Activated CD4-positive, alpha-beta T cell treated with anti-CD3 and anti-CD28 coated beads, Interleukin-2, amount 50 U/mL, for 48 hours (primary cell): ENCODE measurements around the gene RERE.

Experiments
- DNase-seq, 2 experiments: peaks; one replicate each; pipeline ENCODE4 v3.0.0-alpha.2; 2020

Gene RERE

DNA sequence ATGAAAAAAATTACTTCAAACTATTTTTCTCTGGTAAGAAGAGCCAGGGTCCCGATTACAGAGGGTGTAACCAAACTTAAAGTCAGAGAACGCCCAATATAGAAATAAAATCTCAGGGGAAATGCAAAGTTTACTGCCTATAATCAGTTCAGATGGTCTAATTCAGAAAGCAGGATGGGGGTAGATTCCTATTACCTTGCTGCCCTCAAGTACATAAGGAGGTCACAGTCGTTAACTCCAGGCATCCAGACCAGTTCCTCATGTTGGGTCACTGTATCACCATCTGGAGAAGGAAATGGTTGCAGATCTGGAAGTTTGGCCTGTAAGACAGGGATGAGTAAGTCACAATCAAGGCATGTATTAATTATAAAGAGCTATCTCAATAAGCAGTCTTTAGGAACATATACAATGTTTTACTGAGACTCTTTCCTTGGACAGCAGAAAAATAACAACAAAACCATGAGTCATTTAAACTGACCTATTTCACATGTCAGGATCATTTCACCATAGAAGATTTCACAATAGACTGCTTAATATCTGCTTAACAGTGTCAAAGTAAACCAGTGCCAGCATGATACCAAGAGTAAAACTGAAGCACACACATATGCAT lies 320.1 kb downstream of the RERE start:
- no peak for DNase-seq

DNA sequence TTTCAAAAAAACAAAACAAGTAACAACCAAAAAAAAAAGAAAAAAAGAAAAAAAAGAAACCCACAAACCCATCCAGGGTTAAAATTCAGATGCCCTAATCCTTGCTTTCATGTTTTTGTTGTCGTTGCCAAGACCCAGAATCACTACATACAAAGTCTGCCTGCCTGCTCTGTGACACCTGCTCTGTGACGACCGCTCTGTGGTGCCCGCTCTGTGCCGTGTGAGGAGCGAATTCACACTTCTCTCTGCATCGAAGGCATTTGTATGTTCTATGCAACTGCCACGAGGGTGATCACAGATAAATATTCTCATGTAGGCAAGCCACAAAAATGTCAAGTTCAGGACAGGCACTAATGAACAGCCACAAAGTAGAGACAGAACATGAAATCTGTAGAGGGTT lies 321.0 kb downstream of the RERE start:
- no peak for DNase-seq

DNA sequence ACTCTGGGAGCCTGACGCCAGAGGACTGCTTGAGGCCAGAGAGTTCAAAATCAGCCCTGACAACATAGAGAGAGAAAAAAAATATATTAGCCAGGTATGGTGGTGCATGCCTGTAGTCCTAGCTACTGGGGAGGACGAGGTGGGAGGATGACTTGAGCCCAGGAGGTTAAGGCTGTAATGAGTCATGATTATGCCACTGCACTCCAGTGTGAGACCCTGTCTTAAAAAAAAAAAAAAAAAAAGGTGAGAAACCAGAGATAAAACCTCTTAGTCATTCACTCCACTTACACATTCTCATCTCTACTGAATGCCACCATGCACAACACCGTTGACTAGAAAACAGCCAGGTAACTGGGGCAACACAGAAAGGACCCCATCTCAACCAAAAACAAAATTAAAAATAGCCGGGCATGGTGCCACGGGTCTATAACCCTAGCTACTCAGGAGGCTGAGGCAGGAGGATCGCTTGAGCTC lies 321.5 kb downstream of the RERE start:
- DNase-seq: peak; percentile 24 to 40

DNA sequence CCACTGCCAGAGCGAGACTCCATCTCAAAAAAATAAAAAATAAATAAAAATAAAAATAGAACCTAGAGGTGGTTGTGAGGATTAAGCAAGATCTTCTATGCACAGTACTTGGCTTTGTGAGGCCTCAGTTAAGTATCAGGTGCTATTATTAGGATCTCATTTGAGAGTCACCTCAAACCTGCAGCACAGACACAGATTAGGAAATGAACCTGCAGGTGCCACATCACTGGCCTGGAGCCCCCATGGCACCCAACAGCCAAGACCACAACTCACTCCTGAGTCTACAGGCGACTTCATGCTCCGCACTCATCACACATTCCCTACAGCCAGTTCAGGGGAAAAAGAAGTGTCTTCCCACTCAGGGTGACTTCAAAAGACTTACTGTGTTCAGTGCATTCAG lies 322.8 kb downstream of the RERE start:
- no peak for DNase-seq

DNA sequence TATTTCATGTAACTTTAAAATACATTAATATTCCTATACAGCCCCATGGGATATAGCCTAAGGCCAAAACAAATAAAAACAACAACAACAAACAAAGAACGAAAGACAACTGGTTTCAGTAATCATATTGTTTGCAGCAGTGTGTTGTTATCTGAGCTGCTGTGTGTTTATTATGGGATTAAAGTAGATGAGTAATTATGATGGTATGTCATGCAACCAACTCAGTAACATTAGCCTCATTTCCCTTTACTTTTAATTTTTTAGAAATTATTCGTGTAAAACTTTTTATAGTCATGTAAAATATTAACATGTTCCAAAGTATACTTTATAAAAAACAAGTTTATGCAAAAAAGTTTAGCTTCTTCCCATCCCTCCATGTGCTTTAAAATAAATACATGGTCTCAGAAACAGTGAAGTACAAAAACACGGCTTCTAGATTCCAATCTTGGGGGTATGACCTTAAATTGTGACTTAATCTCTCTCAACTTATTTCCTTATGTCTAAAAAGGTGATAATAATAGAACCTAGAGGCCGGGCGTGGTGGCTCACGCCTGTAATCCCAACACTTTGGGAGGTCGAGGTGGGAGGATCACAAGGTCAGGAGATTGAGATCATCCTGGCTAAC lies 323.4 kb downstream of the RERE start:
- no peak for DNase-seq

DNA sequence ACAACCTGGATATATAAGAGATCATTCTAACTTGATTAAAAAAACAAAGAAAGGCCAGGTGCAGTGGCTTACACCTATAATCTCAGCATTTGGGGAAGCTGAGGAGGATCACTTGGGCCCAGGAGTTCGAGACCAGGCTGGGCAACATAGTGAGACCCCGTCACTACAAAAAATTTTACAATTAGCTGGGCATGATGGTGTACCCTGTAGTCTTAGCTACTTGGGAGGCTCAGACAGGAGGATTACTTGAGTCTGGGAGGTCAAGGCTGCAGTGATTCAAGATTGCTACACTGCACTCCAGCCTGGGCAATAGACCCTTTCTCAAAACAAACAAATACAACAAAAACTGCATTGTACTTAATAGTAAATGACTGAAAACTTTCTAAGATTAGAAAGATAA lies 330.2 kb downstream of the RERE start:
- no peak for DNase-seq

DNA sequence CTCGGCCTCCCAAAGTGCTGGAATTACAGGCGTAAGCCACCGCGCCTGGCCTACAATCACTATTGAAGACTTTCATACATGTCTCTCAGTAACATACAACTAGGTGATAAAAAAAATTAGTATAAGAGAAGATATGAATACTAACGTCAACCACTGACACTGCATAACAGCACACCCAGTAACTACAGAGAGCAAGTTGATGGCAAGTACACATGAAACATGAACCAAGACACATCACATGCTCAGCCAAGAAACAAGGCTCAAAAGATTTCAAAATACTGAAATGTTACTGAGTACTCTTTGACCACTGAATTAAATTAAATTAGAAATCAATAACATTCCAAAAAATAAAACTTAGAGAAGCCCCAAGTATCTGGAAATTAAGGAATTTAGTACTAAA lies 331.4 kb downstream of the RERE start:
- no peak for DNase-seq

DNA sequence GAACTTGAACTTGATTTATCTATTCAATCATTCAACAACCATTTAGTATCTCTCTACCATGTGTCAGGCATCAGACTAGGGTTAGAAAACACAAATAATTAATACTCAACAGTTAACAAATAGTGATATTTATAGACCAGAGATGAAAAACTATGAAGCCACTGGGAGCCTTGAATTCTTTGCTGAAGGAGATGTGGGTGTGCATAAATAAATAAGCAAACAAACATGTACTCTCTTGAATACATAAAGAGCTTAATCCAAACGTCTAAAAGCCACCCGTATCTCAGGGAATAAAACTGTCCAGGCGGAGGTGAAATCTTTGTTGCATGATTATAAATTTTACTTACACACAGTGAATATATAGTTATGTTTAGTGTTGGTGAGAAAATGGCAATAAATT lies 333.9 kb downstream of the RERE start:
- no peak for DNase-seq

DNA sequence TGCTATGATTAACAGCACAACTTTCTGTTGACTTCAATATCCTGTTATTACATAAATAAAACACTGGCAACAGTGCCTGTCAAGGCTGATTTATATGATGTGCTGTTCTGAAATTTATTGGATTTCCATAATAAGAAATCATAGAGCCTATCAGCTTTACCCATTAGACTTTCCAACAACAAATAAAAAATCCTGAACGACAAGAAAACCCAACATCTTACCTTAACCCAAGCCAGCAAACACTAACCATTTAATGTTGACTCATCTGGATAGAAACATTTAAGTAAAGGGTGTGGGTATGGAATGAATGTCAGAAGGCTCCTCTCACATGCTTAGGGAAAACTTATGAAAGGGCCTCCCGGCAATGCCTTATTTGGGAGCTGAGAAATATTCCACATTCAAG lies 334.5 kb downstream of the RERE start:
- DNase-seq: no peak

DNA sequence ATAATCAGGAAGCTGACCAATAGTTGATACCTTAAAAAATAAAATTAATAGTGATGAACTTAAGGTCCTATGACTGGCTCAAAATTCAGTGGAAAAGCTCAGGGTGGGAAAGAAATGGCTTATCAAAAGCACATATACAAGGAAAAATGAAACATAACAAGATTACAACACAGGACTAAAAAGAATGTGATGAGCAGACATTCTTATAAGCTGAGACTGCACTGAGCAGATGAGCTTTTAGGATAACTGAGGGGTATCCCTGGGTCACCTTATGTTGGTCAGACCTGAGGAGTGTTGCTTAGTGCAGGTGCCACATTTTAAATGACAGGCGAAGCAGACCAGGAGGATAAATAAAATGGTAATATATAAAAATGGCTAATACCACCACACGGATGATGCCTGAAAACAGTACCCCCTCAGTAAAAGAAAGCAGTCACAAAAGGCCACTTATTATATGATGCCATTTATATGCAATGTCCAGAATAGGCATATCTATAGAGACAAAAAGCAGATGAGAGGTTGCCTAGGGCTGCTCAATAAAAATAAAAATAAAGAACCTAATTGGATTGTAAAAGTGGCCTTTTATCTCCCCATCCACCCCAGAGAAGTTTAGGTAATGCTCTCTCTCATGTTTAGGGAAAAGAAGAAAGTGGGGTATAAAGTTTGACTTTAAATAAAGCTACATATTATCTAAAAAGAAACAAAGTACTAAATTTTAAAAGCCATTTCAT lies 335.6 kb downstream of the RERE start:
- DNase-seq: no peak

DNA sequence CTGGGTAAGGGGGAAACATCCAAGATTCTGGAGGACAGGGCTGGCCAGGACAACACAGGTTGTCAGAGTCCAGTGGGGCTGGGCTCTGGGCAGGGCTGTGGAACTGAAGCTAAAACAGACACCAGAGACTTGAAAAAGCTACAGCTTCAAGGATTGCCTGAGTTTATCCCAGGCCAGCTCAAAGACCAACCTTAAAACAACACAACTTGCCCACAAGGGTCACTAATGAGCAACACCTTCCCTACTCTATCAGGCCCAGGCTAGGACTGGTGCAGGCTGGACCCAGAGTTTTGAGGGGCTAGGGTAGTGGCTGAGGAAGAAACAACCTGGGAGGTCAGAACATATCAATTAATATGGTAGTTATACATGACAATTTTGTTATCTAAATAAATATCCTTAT lies 338.9 kb downstream of the RERE start:
- no peak for DNase-seq

DNA sequence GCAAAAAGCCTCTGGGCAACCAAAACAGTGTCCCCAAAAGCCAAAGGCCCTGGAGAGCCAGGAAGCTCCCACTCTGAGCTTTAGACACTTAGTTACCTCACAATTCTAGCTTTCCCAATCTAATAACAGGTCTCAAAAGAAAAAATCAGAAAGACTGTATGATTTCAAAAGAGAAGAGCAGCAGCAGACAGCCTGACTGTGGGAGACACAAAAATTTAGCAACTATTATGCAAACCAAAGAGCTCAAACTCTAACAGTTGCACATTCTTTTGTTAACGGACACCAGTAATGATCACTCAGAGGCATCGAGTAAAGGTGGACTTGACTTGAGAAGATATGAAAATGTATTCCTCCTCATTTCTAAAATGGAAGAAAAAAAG lies 339.5 kb downstream of the RERE start:
- no peak for DNase-seq

DNA sequence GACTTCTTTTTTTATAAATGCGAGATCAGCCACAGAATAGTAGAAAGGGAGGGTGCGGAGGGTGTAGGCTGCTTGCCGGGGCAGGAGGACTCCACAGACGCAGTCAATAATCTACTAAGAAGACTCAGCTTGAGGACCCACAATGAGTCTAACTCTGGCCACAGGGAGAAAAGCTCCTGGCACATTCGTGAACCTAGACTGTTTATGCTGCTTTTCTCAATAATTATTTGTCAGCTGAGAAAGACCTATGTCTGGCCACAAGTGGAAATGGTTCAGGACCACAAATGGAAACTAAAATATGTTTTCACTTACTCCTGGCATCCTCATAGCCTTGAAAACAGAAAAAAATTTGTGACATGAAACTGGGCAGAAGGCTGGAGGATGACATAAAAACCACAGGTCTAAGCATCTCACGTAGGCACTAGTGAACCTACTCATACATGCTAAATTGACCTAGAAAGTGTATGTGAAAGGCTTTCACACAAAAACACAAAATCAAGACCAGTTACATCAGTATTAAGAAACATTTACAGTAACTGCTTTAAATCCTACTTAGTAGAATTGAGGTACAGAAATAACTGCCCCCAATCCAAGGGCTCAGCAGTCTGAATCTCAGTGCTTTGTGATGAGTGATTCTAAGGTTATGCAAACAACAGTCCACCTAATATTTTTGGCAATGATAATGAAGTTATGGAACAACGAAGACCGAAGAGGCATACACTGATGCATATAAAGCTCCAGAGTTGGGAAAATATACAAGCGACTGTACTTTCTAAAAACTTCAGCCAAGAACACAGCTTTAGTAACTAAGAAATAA lies 340.1 kb downstream of the RERE start:
- DNase-seq: peak; percentile 41 to 57

DNA sequence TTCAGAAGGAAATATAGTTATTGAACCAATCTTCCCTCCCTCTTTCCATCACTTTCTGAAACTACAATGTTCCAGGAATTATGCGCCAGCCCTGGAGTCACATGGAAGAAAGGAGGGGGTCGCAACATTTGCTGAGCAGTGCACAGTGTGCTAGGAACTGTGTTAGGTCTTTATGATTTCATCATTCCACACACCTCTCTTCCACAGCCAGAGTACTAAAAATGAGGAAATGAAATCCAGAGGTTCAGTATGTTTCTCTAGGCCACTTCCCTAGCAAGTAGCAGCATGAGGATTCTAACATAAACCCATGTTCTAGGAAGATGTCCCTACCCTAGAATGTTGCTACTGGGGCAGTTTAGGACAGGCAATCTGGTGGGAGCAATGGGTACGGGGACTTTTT lies 341.4 kb downstream of the RERE start:
- DNase-seq: no peak

DNA sequence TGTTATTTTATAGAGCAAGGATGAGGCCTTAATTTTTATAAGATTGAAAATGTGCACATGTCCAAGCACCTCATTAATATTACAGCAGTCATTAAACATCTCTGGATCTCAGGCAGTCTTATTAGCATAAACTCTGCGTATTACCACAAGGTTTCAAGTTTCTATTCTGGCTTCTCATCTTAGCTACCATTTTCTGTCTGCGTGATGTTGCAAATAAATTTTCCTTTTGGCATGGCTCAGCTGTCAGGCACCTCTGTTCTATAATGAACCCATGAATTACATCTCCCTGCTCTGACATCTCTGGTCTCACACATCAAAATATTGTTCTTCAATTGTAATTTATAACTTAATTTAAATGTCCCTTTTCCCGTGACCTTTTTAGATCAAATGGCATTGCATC lies 343.1 kb downstream of the RERE start:
- DNase-seq: no peak

DNA sequence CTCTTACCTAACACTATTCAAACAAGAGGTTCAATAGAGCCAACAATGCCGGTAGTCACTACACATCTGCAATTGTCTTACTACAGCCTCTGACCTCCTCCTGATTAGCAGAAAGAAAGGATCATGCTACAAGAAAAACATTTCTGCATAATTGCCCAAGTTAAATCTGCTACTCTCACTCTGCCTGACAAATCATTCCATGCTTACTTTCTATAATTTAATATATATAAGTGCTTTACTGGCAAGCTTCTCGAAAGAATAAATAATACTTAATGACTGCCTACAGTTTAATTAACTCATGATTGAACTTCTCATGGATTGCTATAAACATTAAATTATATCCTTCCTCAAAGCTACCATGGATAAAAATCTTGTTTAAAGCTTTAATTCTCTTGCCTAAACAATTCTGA lies 343.5 kb downstream of the RERE start:
- no peak for DNase-seq

DNA sequence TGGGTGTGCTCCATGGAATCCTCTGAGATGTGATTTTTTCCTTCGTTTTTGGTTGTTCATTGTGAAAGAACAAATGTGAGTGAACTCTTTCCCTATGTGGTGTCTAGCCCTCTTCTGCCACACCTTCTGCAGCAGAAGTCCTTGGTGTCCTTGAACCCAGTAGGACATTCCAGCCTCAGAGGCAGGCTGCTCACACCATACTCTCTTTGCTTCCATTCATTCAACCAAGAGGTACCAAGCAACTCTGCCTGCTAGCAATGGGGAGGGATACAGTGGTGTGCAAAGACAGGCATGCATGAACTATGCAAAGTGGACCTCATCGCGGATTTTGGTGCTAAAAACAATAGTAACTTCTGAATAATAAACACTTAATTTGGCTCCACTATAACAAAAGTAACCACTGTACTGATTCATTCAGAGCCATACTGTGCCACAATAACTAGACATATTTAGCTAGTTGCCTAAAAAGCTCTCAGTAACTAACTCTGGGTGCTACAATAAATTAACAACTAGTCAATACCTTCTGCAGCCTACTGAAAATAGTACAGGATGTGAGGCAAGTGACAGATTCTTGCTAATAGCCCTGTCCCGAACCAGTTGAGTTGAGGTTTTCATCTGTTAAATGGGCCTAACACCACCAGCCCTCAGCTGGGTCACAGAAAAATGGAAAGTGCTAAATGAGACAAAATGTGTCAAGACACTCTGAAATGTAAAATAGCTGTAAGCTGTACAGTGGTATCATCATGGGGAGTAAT lies 344.1 kb downstream of the RERE start:
- DNase-seq: no peak

DNA sequence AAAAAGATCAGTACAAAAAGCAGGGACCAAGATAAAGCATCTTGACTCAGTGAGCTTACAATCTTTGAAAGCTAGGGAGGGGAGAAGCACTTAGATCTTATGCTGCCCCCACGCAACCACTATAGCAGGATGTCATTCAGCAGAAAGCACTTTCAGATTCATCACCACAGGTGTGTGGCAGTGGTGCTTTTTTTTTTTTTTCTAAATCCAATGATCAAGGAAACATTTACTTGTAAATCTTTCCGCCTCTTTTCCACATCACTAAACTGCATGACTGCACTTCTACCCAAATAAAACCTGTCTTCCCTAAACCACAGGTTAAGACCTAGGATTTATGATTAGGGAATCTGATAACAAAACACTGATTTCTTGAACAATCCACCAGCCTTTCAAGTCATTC lies 344.8 kb downstream of the RERE start:
- peak; percentile 37 to 54 for DNase-seq

DNA sequence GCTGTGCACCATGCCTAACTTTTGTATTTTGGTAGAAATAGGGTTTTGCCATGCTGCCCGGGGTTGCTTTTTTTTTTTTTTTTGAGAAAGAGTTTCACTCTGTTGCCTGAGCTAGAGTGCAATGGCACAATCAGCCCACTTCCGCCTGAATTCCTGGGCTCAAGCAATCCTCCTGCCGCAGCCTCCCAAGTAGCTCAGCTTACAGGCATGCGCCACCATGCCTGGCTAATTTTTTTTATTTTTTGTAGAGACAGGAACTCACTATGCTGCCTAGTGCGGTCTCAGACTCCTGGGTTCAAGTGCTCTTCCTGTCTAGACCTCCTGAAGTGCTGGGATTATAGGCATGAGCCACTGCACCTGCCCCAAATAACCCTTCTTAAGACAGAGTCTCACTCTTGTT lies 346.0 kb downstream of the RERE start:
- no peak for DNase-seq

DNA sequence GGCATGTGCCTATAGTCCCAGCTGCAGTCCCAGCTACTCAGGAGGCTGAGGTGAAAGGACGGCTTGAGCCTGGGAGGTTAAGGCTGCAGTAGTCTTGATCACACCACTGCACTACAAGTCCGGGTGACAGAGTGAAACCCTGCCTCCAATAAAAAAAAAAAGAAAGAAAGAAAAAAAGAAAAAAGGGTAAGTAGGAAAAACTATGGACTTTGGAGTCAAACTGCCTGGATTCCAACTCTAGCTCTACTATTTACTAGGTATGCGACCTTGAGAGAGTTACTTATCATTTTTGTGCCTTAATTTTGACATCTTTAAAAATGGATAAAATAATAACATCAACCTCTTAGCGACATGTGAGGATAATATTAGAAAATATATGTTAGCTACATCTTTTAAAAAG lies 348.7 kb downstream of the RERE start:
- no peak for DNase-seq

DNA sequence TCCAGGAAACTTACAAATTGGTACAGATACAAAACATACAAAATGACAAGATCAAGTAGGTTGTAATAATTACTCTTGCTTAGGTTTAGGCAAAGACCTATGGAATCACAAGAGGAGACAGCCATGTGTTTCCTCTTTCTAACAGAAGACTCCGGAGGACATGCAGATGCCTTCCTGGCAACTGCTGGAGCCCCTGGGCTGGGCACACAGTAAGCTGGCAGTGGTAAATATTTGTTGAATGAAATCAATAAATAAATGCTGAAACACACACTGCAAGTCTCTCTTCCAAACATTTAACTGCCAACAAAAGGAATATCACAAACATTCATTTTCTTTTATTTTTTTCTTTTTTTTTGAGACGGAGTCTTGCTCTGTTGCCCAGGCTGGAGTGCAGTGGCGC lies 350.1 kb downstream of the RERE start:
- DNase-seq: no peak

DNA sequence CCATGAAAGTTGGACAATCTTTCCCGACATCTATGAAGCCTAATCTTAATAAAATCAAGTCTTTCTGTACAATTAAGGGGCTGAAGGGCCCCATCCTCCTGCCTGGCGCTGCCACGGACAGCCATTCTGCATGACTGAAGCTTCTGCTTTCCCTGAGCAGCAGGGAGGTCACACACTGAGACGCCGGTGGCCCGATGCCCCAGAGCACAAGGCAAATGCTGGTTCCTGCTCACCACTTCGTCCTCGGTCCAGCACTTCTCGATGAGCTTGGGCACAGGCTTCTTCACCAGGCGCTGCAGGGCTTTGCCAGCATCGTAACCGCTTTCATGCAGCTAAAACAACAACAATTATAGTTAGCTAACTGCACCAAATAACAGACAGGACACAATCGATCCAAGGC lies 351.7 kb downstream of the RERE start:
- no peak for DNase-seq

DNA sequence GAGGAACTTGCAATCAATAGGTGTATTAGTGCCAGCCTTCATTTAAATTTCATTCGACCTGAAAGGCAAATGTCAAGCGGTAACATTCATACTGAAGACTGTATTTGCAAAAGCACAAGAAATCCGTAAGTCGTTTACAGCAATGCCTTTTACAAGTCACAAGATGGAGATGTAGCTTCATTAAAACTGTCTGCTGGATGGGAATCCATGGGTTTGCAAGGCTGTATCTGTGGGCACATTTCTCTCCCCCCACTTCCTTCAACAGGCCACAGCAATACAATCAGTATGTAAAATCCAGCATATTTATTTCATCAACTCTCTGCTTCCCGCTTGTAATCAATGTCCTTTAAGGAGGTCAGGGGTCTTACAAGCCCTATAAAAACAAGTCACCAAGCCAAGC lies 352.4 kb downstream of the RERE start:
- no peak for DNase-seq
